Forelimb muscle (tissue), 1 donor: ENCODE data around the gene PHF12. TPM values are rescaled to one million over a fixed set of nuclear protein-coding genes. Genes with fewer than 3 reads are reported as not detected.
A peak's percentile ranks its signal among the peaks of the same experiment; 100 is the strongest.

Experiments
- DNase-seq: peaks from one replicate; pipeline ENCODE4 v3.0.0-alpha.2; 2013; ENCODE audit warnings: low read depth
- polyA plus RNA-seq: library from polyadenylated mRNA; unstranded; fragments of 120-200 nt; gene quantifications from one replicate; pipeline ENCODE4 v1.2.1, GENCODE V29; 2013; ENCODE audit not compliant: insufficient read length

The PHF12 gene
- polyA plus RNA-seq, 1 donor = 27.9 TPM

GRCh38 chr17:28954886-28955285 lies 3.6 kb upstream of the PHF12 start:
- no peak for DNase-seq

GRCh38 chr17:28953444-28954118 lies 2.3 kb upstream of the PHF12 start:
- no peak for DNase-seq

- DNase-seq = peak; percentile 99
Measured at GRCh38 chr17:28951991-28952975, 965 bp upstream of the PHF12 start.

GRCh38 chr17:28950752-28951427 lies 428 bp downstream of the PHF12 start:
- no peak for DNase-seq

- DNase-seq = no peak
Measured at GRCh38 chr17:28950017-28950751, 1.1 kb downstream of the PHF12 start.

GRCh38 chr17:28949185-28950016 lies 1.9 kb downstream of the PHF12 start:
- DNase-seq = no peak

- DNase-seq = no peak
Measured at GRCh38 chr17:28948873-28949184, 2.5 kb downstream of the PHF12 start.

GRCh38 chr17:28948342-28948741 lies 3.0 kb downstream of the PHF12 start:
- no peak for DNase-seq

GRCh38 chr17:28947639-28948038 lies 3.7 kb downstream of the PHF12 start:
- DNase-seq = no peak

- no peak for DNase-seq
Measured at GRCh38 chr17:28946239-28946638, 5.1 kb downstream of the PHF12 start.

- DNase-seq = no peak
Measured at GRCh38 chr17:28944862-28945741, 6.2 kb downstream of the PHF12 start.

GRCh38 chr17:28944343-28944742 lies 7.0 kb downstream of the PHF12 start:
- DNase-seq = no peak

- DNase-seq = no peak
Measured at GRCh38 chr17:28942925-28943324, 8.4 kb downstream of the PHF12 start.

- DNase-seq = no peak
Measured at GRCh38 chr17:28941251-28941650, 10.1 kb downstream of the PHF12 start.

- no peak for DNase-seq
Measured at GRCh38 chr17:28940675-28941074, 10.6 kb downstream of the PHF12 start.

- no peak for DNase-seq
Measured at GRCh38 chr17:28940142-28940541, 11.2 kb downstream of the PHF12 start.

GRCh38 chr17:28938552-28938951 lies 12.8 kb downstream of the PHF12 start:
- no peak for DNase-seq

GRCh38 chr17:28937044-28937729 lies 14.1 kb downstream of the PHF12 start:
- DNase-seq = no peak

GRCh38 chr17:28935744-28936460 lies 15.4 kb downstream of the PHF12 start:
- DNase-seq = no peak
